ENCODE measurements around the gene OR10D3.

DNA sequence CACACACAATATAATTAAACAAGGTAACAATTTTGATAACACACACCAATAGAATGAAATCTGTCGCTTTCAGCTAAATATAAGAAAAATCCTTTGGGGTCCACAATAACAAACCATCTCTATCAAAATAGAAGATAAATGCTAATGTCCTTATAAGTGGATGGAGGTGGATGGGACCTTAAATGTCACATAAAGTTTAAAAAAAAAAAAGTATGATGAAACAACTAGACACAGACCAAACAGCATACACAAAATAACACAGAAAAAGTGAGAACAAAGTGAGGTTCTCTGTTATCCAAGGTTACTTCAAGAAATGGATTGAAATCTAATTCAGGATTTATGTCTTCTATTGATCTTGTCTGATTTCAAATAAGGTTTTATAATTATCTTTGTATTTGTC, 10.5 kb upstream of the OR10D3 start:
- TF ChIP-seq SIN3A (IDR thresholded peaks at IDR 0.05; ENCODE audit: low read depth) (no peak), POLR2A (IDR thresholded peaks at IDR 0.05; ENCODE audit: borderline replicate concordance, extremely low read depth, insufficient read depth, insufficient read length) (no peak)
